GM12873 (cell line): ENCODE data around the gene AGXT2.

ENCODE experiments used
- TF ChIP-seq, protein P1 (sequence below): IDR thresholded peaks from 2 replicates; pipeline ENCODE4 v1.5.1; 2012; ENCODE audit warnings: low read depth, mild to moderate bottlenecking, moderate library complexity, low read length, control low read depth; ENCODE audit not compliant: insufficient read depth; ENCODE audit errors: missing control alignments

AGXT2 gene, protein sequence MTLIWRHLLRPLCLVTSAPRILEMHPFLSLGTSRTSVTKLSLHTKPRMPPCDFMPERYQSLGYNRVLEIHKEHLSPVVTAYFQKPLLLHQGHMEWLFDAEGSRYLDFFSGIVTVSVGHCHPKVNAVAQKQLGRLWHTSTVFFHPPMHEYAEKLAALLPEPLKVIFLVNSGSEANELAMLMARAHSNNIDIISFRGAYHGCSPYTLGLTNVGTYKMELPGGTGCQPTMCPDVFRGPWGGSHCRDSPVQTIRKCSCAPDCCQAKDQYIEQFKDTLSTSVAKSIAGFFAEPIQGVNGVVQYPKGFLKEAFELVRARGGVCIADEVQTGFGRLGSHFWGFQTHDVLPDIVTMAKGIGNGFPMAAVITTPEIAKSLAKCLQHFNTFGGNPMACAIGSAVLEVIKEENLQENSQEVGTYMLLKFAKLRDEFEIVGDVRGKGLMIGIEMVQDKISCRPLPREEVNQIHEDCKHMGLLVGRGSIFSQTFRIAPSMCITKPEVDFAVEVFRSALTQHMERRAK

GRCh38 chr5:35047785-35048404 lies at the start of gene AGXT2:
TSS of gene AGXT2 (minus strand) at chr5:35047949. CDS start at chr5:35047892, 57 bp downstream.
- TF ChIP-seq, protein P1, sequence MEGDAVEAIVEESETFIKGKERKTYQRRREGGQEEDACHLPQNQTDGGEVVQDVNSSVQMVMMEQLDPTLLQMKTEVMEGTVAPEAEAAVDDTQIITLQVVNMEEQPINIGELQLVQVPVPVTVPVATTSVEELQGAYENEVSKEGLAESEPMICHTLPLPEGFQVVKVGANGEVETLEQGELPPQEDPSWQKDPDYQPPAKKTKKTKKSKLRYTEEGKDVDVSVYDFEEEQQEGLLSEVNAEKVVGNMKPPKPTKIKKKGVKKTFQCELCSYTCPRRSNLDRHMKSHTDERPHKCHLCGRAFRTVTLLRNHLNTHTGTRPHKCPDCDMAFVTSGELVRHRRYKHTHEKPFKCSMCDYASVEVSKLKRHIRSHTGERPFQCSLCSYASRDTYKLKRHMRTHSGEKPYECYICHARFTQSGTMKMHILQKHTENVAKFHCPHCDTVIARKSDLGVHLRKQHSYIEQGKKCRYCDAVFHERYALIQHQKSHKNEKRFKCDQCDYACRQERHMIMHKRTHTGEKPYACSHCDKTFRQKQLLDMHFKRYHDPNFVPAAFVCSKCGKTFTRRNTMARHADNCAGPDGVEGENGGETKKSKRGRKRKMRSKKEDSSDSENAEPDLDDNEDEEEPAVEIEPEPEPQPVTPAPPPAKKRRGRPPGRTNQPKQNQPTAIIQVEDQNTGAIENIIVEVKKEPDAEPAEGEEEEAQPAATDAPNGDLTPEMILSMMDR = no peak

DNA sequence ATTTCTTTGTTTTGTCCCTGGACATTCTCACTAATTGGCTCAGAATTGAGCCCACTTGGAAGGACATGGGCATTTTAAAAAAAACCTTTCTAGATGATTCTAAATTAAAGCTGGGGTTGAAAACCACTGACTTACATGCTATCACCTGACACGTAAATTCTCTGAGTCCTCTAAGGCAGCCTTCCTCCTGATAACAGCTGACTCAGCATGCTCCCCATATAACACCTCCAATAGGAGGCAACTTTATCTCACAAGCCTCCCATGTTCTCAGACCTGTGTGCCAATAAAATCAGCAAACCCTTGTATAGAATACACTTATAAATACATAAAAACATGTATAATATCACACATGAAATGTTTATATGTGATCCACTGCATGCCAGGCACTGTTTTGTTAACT lies 49.2 kb upstream of the AGXT2 start:
- TF ChIP-seq, protein P1 = no peak

DNA sequence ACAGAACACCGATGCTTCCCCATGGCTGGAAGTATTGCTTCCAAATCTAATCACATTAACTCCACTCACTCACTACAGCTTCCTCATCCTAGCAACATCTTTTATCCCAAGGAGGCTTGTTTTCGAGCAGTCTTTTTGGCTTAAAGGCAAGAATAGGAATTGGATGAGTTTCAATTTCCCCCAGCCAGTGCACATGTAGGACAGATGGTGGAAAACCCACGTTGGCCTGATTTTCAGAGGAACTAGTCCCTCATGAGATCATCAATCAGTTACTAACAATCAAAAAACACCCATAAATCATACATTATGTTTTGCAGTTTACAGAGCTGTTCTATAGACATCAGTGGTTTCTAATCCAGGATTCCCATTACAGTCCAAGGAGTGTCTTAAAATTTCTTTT lies 48.5 kb upstream of the AGXT2 start:
- TF ChIP-seq, protein P1 = no peak

DNA sequence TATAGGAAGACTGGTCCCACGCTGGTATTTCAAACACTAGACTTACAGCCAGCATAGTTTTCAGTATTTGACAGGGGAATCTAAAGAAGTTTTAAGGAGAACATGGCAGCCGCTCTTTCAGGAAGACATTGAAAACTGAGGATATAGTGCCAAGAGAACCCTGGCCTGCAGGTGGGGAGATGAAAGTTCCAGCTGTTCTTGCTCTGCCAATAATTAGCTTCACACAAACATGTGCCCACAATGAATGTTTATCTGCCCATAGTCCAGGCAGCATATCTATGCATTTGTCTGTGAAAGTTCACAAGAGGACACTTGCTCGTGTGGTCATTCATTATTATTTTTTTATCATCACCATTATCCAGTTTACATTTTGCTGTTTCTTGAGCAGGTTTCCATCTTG lies 47.6 kb upstream of the AGXT2 start:
- TF ChIP-seq, protein P1 = no peak

GRCh38 chr5:35094948-35095347 lies 47.2 kb upstream of the AGXT2 start:
- TF ChIP-seq, protein P1 = no peak

DNA sequence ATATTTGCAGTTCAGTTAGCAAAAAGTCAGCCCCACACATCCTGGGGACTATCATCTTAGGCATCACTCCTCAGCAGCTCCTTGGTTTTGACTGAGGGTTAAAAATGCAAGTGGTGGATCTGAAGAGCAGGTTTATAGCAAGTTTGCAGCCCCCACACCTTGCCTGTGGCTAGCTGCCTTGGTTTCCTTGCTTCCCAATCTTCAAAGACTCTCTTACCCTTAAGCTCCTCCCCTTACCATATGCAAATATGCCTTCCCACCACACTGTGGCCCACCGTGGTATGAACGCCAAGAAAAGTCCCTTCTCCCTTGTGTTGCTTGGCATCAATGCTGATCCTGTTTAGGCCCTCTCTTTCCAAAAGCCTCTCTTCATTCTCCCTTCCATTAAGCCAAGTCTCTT lies 45.0 kb upstream of the AGXT2 start:
- TF ChIP-seq, protein P1 = no peak

DNA sequence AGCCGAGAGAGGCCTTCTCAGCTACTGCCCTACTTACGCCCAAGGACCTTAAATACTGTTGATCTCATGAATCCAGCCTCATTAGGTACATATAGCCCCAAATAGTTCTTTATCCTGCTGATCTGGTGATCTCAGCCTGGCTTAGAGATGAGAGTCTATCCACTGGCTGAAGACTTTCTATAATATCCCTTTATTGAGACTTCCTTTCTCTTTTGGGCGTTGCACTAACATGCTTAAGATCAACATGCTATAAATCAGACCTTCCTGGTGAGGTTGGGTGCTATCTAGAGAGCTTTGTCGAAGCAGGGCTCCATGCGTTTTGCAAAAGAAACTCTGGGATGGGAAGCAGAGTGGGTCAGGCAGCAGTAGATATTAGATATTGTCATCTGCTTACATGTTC lies 44.0 kb upstream of the AGXT2 start:
- TF ChIP-seq, protein P1 = no peak
